ENCODE measurements around the gene CH25H.

GRCh38 chr10:89228146-89228545 lies 21.0 kb upstream of the CH25H start:
- TF ChIP-seq POLR2A (IDR thresholded peaks at IDR 0.05), result no peak
- no peak for TF ChIP-seq CTCF (IDR thresholded peaks at IDR 0.05)
- no peak for TF ChIP-seq EP300 (IDR thresholded peaks at IDR 0.05)
- no peak for TF ChIP-seq POLR2AphosphoS5 (IDR thresholded peaks at IDR 0.05)
